DLD1 (cell line): ENCODE measurements around the gene FLVCR2.

Source experiments
- in situ Hi-C: cut with HindIII; loops from 2 replicates; pipeline ENCODE4 v1.10.0; 2017; ENCODE audit warnings: low sequenced_read_pairs

Gene FLVCR2, protein sequence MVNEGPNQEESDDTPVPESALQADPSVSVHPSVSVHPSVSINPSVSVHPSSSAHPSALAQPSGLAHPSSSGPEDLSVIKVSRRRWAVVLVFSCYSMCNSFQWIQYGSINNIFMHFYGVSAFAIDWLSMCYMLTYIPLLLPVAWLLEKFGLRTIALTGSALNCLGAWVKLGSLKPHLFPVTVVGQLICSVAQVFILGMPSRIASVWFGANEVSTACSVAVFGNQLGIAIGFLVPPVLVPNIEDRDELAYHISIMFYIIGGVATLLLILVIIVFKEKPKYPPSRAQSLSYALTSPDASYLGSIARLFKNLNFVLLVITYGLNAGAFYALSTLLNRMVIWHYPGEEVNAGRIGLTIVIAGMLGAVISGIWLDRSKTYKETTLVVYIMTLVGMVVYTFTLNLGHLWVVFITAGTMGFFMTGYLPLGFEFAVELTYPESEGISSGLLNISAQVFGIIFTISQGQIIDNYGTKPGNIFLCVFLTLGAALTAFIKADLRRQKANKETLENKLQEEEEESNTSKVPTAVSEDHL

DNA sequence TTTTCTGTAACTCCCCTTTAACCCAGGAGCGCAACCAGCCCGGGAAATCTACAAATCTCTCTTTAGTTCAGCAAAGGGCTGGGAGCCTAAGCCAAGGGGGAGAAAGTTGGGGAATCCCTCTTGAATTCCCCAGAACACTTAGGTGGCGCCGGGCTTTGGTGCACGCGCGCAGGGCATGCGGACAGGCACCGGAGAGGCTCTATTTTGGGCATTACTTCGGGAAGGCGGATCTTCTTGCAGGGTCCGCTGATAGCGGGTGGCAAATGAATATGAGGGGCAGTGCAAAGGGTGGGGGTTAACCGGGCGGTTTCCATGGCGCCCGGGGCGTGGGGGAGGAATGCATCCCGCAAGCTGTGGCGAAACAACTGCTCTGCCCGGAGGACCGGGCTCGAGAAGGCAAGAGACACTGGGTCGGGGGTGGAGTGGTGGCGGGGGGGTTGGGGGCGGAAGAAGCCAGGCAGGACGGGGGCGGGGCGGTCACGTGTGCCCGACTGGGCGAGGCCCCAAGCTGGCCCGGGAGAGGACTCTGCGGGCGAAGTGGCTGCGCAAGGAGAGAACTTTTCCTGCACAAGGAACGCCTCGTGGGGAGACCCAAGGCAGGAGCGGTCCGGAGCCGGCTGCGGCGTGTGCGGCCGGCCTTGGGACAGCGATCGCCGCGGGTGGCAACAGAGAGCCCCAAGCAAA lies at the start of gene FLVCR2:
FLVCR2 (plus strand) TSS at position 519 of the 684 bp plus-strand sequence. CDS start 353 bp downstream, outside the sequence.
- in situ Hi-C loops, result no loop called here

DNA sequence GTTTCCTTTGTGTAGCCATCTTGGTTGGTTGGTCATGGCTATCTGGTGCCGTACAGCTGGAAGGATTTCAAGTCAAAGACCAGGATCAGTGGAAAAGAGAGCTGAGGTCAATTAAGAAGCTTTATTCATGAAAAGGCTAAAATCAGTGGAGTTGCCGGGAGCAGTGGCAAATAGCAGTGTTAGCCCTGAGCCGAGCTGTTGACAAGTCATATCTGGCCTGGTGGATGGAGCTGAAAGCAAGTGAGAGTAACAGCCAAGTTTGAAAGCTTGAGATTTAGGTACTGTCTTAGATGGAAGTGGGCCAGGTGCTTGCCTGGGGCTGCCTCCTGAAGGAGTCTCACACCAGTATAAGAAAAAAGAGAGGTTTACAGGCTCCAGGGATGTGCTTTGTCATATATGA lies 47.2 kb upstream of the FLVCR2 start:
- in situ Hi-C loops, result no loop called here

DNA sequence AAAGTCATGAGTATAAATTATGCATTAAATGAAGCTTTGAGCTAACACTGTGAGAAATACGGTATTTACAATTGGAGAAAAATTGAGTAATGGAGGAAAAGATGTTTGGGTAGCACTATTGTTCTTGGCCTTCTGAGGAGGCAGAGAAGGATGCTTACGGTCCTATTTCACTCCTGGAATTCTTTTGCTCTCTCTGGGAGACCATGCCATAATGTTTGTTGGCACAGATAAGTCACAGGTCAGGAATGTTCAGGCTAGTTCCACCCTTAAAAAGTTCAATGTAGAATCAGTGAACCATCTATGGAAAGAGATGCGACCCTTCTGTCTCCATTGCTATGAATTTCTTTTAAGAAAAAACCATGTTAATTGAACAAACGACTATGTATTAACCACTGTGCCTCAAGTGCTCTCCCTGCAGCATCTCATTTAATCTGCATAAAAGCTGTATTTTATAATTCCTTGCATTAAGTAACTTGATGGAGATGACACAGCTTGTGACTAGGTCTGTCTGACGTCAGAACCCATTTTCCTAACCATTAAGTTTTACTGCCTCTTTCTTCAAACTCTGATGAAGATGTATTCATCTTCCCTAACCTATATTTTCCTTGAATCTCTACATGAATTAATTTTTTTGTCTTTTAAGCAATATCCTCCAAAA lies 46.6 kb upstream of the FLVCR2 start:
- in situ Hi-C loops, result no loop called here

DNA sequence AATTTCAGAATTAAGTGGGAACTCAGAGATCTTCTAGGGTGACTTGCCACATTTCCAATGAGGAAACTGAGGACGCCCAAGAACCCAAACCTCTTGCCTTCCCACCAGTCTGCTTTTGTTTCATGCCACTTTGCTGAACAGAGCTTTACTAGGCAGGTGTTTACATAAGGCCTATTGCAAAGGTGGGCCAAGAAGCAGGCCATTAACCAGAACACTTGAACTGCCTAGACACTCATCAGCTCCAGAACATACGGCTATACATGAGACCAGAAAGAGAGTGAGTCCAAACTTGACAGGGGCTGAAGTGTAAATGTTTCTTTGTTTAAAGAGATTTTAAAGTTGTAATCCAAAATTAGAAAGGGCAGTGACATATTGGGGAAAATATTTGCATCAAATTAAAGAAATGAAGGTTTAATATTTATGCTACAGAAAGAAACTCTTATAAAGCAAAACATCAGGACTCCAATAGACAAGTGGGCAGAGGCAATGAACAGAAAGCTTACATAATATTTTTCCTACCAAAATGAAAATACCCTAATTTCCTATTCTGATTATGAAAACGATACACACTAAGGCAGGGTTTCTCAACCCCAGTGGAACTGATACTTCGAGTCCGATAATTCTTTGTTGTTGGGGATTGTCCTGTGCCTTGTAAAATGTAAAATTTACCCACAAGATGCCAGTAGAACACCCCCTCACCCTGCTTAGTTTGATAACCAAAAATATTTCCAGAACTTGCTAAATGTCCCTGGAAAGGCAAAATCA lies 44.4 kb upstream of the FLVCR2 start:
- in situ Hi-C loops, result no loop called here

DNA sequence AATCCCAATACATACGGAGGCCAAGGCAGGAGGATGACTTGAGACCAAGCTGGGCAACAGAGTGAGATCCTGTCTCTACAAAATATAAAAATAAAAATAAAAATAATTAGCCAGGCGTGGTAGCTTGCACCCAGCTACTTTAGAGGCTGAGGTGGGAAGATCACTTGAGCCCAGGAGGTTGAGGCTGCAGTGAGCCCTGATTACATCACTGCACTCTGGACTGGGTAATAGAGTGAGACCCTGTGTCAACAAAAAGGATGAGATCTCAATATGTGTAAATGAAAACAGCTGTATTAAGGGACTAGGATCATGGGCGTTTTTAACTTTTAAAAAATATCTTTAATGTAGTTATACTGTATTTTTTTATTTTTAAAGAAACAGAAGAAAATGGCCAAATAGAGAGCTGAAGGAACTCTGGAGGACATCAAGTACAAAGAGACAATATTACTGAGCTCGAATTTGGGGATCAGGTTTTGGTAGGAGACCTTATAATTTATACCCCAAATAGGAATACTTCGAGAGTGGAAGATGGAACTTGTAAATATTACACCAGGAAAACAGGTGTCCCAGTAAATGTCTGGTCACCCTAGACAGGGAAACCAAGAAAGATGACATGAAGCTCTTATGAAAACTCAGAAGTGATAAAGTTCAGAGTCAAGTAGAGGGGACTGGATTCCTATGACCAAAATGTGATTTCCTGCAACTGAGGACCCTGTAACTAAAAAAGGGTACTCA lies 43.1 kb upstream of the FLVCR2 start:
- in situ Hi-C loops, result no loop called here

DNA sequence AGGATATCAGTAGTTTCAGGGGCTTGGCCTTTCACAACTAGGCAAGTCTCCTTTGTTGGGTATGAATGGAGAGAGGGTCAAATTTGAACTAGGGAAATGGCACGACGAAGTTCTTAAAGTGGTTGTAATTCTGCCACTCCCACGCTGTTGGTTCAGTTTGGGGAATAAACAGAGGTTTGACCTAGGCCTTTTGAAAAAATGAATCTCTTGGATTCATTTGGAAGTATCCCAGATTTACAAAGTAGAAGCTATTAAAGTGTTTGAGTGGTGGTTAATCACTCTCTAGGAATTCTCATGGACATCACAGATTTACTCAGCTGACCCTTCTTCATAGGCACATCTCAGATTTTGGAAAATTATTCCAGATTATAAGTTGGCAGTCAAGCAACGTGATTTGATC lies 41.3 kb upstream of the FLVCR2 start:
- in situ Hi-C loops, result no loop called here

DNA sequence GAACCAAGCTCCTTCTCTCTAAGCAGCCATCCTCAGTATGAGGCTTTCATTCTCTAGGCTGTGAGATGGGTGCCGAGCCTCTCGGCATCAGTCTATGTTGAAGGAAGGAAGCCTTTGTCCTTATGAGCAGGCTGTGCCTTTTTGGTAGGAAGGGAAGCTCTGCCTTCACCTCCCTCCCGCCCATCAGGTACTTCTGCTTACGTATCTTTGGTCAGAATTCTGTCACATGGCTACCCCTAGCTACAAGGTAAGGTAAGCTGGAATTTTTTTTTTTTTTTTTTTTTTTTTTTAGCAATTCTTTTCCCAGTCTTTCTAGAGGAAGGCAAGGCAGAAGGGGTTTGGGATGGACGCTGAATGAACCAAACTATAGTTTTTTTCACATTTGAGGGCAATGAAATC lies 39.3 kb upstream of the FLVCR2 start:
- in situ Hi-C loops, result no loop called here

DNA sequence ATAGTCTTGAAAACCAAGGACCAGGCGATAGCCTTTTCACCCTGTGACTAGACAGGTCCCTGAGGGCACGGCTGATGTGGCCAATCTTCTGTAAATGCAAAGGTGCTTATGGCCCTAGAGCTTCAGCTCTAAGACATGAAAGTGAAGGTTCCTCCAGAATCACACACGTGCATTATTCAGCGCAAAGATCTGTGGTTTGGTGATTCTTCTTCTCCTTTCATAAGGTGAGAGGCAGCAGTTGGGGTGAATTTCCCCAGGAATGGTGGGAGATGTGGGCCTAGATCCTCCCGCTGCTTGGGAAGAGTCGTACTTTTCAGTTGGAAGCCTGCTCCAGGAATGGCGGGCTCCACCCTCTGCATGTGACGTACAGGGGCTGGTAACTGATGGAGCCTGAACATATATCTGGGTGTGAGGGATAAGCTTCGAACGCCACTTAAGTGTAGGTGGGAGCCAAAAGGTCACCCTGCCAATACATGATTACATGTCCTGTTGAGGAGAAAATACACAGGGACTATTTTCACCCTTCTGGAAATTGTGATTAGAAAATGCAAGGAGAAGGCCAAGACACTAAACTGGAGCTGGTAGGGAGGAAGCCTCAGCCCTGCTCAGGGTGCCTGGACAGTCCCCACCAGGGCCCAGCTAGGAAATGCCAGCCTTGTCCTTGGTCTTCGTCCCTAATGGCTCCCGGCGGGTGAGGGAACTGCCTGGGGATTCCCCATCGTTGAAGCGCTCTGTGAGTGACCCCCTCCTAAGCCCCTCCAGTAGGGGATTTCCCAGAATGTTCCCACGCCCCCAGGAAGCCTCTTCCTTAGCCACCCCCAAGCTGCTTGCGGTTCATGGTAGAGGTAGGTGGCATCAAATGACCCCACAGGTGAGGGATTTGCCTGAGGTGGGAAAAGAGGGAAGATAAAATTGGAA lies 38.6 kb upstream of the FLVCR2 start:
- in situ Hi-C loops, result no loop called here

DNA sequence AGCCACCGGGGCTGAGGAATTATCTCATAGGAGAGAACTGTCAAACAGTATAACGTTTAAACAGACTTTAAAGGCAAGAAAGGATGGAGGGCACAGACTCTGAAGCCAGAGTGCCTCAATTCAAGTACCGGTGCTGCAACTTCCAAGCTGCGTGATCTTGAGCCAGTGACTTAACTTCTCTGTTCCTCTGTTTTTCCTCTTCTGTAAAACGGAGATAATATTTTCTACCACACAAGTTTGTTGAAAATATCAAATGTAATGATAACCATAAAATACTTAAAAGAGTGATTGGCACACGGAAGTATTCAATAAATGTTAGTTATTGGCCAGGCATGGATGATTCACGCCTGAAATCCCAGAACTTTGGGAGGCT lies 38.0 kb upstream of the FLVCR2 start:
- in situ Hi-C loops, result no loop called here

DNA sequence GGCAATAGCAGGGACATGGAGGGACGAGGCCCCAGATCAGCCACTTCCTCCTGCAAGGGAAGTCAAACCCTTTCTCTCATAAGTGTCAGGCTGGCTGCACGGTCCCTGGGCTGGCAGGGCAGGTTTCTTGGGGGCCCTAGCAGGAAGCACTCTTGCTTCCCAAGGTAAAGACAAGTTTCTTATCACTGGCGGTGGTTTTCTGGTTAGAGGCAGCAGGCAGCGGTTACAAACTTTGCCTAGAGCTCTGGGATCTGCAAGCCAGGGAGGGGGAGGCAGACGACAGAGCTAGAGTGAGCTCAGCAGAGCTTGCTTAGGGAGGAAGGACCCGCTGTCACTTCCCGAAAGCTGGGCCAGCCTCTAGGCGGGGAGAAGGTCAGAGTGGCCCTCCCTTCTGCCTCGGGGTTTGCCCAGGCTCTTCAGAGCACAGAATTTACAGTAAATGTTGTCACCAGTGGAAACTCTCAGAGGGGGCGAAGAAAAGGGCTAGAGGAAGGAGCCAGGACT lies 35.8 kb upstream of the FLVCR2 start:
- in situ Hi-C loops, result no loop called here

DNA sequence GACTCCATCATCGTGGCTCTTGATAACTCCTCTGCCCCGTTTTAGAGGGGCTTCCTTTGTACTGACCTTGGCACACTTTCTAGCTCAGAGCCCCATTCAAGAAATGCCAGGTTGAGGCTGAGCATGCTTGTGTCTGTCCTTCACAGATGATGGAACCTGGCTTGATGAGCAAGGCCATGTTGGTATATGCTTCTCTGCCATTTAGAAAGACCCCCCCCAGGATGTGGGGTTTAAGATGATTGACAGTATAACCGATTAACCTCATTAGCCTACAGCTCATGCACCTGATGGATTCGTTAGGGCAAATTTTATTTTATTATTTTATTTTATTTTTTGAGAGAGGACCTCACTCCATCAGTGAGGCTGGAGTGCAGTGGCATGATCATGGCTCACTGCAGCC lies 35.2 kb upstream of the FLVCR2 start:
- in situ Hi-C loops, result no loop called here

DNA sequence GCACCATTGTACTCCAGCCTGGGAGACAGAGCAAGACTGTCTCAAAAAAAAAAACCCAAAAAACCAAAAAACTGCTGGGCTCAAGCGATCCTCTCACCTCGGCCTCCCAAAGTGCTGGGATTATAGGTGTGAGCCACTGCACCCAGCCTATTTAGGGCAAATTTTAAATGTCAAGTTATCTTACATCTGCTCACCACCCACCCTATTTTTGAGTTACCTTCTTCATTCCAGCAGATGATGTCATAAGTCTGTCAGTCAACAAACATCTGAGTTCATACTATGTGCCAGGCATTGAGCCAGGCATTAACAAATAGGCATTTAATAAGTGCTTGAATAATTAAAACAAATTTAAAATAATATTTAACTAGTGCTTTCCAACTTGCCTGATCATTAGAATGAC lies 34.6 kb upstream of the FLVCR2 start:
- in situ Hi-C loops, result no loop called here

DNA sequence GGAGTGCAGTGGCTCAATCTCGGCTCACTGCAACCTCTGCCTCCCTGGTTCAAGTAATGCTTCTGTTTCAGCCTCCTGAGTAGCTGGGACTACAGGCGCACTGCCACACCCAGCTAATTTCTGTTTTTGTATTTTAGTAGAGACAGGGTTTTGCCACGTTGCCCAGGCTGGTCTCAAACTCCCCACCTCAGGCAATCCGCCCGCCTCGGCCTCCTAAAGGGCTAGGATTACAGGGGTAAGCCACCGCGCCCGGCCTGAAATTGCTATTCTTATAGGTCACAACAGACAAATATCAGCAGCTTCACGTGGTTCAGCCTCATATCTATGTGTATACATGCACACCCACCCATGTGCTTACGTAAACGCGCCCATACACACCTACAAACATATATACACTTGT lies 32.5 kb upstream of the FLVCR2 start:
- in situ Hi-C loops, result no loop called here

DNA sequence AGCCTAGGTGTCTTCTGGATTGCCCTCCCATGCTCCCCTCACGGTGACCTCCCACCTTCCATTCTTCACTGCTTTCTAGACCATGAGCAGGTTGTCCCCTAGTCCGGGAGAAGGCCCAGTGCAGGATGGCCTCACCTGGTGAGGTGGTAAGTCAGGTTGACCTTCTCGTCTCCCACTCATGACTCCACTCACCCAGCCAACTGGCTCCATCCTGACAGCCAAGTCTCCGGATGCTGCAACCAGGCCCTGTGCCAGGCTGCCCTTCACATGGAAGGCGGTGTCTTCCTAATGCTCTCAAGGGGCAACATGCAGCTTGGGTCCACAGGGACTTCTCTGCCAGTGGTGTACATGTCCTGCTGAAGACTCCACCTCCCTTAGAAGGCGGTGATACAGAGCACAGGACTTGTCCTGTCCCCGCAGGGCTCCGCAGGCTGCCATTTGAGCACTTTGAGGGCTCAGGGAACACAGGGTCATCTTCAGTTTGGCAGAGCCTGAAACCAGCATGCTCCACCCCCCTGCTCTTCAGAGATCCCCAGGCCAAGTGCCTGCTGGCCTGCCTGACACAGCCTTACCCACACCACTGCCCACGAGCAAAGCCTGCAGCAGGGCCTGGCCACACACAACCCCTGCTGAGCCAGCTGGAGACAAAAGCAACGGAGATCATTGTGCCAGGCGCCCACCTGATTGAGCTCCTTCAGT lies 30.7 kb upstream of the FLVCR2 start:
- in situ Hi-C loops, result no loop called here

DNA sequence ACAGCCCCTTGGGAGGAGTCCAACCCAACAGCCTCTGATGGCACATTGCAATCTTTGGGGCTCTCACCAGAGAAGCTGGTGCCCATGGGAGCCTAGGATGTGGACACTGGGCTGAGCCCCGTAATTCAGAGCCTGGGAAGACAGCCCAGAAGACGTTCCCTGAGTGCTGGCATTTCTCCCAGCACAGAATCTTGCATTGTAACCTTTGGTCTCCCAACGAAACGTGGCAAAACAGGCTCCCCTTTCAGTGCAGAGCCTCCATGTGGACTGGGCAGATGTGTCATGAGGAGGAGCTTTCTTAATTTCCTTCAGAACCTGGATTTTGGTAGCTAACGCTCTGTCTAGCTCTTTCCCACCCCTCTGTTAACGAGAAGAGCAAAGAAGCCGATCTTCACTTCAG lies 29.9 kb upstream of the FLVCR2 start:
- in situ Hi-C loops, result no loop called here

DNA sequence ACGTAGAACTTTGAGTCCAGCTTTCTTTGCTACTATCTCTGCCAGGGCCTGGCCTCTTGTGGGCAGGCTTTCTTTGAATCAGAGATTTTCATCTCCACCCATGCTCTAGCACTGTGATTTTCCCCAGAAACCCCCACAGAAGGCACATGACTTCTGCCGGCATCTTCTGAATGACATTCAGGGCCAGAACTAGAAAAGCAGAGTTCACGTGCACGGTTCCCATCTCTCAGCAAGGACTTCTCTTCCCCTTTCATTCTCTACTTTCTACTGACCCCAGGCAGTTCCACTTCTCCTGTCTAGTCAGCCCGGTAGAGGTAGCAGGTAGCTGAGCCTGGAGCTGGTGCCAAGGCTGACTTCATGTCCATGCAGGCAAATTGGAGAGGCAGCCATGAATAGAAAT lies 29.3 kb upstream of the FLVCR2 start:
- in situ Hi-C loops, result no loop called here

DNA sequence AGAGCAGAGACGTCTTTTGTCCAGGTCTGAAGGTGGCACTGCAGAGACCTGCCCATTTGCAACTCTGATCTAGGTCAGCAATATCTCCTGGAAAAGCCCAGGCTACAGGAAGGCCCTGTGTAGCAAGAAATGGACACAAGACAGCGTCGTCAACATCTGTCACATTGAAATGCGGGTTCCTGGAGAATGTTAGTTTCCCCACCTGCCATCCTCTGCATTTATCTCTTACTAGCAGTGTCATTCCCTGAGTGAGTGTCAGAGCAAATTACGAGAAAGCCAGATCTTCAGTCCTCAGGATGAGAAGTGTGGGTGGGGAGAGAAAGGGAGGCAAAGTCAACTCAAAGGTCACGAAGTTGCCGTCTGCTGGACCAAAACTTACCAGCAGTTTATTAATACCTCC lies 27.4 kb upstream of the FLVCR2 start:
- in situ Hi-C loops, result no loop called here

DNA sequence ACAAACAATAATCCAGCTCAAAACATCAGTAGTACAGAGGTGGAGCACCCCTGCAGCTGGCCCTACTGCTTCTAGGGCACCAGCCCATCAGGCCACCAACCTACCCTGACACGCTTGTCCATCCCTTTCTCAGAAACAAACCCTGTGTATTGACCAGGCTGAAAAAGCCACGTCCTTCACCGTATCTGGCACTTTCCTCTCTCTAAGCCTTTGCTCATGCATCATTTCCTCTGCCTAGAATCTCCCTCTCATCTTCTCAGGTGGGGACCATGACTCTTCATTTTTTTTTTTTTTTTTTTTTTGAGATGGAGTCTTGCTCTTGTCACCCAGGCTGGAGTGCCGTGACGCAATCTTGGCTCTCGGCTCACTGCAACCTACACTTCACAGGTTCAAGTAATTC lies 25.3 kb upstream of the FLVCR2 start:
- in situ Hi-C loops, result no loop called here
